GM12875 (cell line): ENCODE results near the gene MED9.

ENCODE experiments used
- H3K4me3 ChIP-seq: one replicate; pipeline ENCODE4 v1.5.1; 2011; ENCODE audit warnings: low read depth, low read length, control low read depth
- TF ChIP-seq, protein P1 (sequence below): IDR thresholded peaks from 2 replicates; pipeline ENCODE4 v1.5.1; 2011; ENCODE audit warnings: low read depth, mild to moderate bottlenecking, control low read depth, inconsistent platforms, low read length, moderate library complexity, borderline replicate concordance; ENCODE audit not compliant: insufficient read depth

The MED9 gene

DNA sequence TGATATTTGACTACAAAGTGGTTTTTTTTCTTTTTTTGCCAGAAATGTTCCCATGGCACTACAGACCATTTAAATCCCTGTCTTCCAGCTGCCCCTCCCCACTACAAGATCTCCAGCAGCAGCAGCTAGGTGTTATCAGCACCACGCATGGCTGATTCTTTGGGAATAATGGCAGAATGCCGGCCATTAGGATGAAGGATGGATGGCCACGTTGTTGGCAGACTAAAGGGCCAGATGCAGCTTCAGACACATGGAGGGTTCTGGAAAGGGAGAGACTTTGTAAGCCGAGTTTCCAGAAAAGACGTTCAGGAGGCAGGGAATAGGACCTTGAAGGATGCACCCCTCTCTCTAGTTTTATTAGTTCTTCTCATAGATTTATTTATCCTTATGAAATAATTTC, 10.3 kb upstream of the MED9 start:
- TF ChIP-seq, protein P1, sequence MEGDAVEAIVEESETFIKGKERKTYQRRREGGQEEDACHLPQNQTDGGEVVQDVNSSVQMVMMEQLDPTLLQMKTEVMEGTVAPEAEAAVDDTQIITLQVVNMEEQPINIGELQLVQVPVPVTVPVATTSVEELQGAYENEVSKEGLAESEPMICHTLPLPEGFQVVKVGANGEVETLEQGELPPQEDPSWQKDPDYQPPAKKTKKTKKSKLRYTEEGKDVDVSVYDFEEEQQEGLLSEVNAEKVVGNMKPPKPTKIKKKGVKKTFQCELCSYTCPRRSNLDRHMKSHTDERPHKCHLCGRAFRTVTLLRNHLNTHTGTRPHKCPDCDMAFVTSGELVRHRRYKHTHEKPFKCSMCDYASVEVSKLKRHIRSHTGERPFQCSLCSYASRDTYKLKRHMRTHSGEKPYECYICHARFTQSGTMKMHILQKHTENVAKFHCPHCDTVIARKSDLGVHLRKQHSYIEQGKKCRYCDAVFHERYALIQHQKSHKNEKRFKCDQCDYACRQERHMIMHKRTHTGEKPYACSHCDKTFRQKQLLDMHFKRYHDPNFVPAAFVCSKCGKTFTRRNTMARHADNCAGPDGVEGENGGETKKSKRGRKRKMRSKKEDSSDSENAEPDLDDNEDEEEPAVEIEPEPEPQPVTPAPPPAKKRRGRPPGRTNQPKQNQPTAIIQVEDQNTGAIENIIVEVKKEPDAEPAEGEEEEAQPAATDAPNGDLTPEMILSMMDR: no peak

DNA sequence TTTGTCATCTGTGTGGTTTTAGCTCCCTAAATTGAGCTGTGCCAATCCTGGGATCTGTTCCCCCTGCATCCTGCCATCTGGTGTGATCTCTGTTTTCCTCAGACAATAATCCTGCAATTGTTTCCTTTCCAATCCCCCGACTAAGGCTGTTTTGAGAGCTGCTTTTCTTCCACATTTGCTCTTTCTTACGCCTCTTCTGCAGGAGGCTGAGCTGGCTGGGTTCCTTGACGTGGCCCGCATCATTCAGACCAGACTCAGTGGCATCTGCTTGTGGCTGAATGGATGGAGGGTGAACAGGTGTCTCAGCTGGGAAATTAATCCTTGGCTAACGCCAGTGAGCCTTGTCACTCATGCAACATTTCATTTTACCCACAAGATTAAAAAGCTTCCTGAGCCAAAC, 9.8 kb upstream of the MED9 start:
- TF ChIP-seq, protein P1: no peak
- no peak overlapping the region for H3K4me3 ChIP-seq

More for the DNA sequence above, 10.3 kb upstream of the MED9 start:
- H3K4me3 ChIP-seq: no peak overlapping the region

DNA sequence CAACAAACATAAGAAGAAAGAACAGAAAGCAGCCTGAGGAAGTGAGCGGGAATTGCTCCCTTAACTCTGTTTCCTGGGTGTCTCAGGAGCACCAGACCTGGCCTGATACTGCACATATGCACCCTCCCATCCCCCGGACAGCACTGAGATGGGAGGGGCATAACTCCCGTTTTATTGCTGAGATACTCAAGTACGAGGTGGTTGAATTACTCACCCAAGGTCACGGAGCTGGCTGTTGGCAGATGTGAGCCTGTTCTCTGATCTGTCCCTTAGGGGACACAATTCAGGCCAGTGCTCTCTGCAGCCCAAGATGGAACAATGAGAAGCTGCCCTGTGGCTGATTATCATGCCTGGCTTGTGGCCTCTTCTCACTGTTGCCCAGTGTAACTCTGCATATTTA, 9.1 kb upstream of the MED9 start:
- TF ChIP-seq, protein P1: no peak
- no peak overlapping the region for H3K4me3 ChIP-seq

DNA sequence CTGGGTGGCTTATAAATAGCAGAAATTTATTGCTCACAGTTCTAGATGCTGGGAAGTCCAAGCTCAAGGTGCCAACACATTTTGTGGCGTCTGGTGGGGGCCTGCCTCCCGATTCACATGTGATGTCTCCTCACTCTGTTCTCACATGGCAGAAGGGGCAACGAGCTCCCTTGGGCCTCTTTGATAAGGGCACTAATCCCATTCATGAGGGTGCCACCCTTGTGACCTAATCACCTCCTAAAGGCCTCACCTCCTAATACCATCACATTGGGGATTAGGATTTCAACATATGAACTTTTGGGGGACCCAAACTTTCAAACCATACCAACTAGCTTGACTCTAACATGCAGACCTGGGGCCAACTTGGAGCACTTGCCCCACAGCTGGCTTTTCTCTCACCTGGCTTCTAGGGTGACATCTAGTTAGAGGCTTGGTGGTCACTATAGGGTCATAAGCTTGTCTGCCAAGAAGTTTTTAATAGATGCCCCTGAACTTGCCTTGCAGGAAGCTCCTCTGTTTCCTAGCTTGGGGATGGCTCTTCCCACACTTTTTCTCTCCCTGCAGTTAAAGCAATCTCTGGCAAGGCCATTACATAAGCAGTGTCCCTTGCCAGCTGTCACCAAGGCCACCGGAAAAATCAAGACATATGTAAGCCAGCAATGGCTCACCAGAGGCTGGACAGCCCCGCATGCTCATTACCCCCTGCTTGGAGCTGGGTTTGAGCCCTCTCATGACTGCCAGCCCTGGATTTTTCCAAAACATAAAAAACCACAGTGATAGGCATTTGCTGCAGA, 8.4 kb upstream of the MED9 start:
- TF ChIP-seq, protein P1: no peak
- H3K4me3 ChIP-seq: no peak overlapping the region

DNA sequence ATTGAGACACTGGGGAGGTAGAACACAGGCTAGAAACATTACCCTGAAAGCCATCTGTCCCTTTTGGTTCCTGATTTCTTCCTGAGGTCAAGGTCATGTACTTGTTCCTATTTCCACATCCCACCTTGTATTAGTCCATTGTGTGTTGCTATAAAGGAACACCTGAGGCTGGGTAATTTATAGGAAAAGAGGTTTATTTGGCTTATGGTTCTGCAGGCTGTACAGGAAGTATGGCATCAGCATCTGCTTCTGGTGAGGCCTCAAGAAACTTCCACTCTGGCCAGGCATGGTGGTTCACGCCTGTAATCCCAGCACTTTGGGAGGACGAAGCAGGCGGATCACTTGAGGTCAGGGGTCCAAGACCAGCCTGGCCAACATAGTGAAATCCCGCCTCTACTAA, 7.4 kb upstream of the MED9 start:
- no peak overlapping the region for H3K4me3 ChIP-seq
- TF ChIP-seq, protein P1: no peak

DNA sequence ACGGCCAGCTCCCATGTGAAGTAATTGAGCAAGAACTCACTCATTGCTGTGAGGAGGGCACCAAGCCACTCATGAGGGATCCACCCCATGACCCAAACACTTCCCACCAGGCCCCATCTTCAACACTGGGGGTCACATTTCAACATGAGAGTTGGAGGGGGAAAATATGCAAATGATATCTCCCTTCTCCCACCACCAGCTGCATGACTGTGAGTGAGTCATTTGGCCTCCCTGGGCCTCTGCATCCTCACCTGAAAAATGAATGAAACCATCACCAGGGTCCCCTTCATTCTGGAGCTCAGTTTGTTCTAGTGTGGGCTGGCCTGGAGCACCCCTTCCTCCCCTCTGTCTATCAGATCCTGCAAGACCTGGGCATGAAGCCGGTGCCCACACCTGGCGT, 6.8 kb upstream of the MED9 start:
- TF ChIP-seq, protein P1: no peak
- H3K4me3 ChIP-seq: no peak overlapping the region

DNA sequence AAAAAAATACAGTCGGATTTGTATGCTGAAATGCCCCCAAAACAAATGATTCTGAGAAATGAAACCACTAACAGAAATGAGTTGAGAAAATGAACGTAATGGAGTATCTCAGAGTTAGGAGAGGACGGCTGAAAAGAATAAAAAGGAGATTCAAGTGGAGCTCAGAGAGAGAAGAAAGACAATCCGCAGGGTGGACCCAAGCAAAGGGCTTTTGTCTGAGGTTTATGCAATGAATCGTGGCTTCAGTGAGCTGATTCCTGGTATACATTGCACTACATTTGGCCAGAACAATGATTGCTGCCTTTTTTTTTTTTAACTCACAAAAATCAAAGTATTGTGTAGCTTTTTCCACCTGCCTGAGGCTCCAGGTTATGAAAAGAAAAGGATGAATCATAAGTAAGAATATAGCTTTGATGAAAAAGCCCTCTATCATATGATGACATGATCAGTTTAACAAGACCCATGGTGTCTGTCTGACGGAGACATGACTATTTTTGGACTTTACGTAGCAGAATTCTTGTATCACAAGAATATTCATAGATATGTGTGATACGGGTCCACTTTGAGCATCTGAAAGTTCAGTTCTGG, 4.4 kb upstream of the MED9 start:
- H3K4me3 ChIP-seq: no peak overlapping the region
- TF ChIP-seq, protein P1: no peak
